Subcutaneous adipose tissue (tissue), 4 donors: ENCODE measurements around the gene DUS2. TPM values are rescaled to one million over a fixed set of nuclear protein-coding genes. Genes with fewer than 3 reads are reported as not detected.

Experiments used
- total RNA-seq, 4 donors: library from RNA; depleted of rRNA; stranded (reverse); fragments of >200 nt; gene quantifications; one replicate each; pipeline ENCODE4 v1.1.0, GENCODE V29; 2016
- TF ChIP-seq, protein P1 (sequence below): fragments of 450-650 bp; IDR thresholded peaks from one replicate; pipeline ENCODE4 v1.5.1; 2016; ENCODE audit warnings: low read depth, mild to moderate bottlenecking, control low read depth, antibody characterized with exemption, moderate library complexity

DUS2 gene
- total RNA-seq, 4 donors from 2014 or later, result 6.4 to 19.8 (median 9.8) TPM

DNA sequence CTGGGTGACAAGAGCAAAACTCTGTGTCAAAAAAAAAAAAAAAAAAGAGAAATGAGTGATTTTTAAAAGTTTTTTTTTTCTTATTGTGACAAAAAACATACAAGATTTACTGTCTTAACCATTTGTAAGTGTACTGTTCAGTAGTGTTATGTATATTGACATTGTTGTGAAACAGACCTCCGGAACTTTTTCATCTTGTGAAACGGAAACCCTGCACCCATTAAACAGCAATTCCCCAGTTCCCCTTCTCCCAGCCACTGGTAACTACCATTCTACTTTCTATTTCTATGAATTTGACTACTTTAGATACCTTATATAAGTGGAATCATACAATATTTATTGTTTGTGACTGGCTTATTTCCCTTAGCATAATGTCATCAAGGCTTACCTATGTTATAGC lies 18.7 kb downstream of the DUS2 start:
- TF ChIP-seq, protein P1, sequence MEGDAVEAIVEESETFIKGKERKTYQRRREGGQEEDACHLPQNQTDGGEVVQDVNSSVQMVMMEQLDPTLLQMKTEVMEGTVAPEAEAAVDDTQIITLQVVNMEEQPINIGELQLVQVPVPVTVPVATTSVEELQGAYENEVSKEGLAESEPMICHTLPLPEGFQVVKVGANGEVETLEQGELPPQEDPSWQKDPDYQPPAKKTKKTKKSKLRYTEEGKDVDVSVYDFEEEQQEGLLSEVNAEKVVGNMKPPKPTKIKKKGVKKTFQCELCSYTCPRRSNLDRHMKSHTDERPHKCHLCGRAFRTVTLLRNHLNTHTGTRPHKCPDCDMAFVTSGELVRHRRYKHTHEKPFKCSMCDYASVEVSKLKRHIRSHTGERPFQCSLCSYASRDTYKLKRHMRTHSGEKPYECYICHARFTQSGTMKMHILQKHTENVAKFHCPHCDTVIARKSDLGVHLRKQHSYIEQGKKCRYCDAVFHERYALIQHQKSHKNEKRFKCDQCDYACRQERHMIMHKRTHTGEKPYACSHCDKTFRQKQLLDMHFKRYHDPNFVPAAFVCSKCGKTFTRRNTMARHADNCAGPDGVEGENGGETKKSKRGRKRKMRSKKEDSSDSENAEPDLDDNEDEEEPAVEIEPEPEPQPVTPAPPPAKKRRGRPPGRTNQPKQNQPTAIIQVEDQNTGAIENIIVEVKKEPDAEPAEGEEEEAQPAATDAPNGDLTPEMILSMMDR, result no peak

DNA sequence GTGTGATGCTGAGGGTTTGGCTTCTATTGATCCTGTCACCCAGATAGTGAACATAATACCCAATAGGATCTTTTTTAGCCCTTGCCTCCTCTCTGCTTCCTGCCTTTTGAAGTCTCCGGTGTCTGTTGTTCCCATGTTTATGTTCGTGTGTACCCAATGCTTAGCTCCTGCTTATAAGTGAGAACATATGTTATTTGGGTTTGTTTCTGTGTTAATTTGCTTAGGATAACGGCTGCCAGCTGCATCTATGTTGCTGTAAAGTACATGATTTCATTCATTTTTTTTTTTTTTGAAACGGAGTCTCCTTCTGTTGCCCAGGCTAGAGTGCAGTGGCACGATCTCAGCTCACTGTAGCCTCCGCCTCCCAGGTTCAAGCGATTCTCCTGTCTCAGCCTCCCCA lies 23.0 kb downstream of the DUS2 start:
- TF ChIP-seq, protein P1, result no peak

DNA sequence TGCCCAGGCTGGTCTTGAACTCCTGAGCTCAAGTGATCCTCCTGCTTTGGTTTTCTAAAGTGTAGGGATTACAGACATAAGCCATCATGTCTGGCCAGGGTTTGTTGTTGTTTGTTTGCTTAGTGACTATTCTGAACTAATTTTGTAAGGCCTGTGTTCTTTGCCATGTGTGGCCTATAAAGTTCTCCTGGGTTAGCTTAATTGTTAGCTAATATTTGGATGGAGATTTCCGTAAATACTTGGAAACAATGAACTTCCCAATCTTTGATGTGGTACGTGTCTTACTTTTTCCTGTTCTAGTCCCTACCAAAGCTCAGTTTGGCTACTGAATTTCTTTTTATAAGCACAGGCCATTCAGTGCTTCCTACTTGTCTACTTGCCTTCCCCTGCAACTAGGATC lies 24.9 kb downstream of the DUS2 start:
- TF ChIP-seq, protein P1, result no peak

DNA sequence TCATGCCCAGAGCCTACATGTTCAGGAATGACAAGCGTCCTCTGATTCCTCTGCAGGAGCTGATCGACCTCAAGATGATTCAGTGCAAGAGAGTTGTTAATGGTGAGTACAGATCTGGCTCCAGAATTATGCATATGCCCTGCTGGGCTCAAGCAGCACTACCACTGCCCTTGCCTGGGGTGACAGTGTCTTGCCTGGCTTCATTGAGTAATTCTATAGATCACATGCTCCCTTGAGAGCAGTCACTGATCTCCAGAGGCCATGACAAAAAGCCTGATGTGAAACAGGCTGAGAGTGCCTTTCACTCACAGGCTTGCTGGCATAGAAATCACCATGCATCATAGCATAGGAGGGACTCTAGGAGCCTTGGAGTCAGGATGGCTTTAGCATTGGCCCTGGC lies 26.4 kb downstream of the DUS2 start:
- TF ChIP-seq, protein P1, result no peak

DNA sequence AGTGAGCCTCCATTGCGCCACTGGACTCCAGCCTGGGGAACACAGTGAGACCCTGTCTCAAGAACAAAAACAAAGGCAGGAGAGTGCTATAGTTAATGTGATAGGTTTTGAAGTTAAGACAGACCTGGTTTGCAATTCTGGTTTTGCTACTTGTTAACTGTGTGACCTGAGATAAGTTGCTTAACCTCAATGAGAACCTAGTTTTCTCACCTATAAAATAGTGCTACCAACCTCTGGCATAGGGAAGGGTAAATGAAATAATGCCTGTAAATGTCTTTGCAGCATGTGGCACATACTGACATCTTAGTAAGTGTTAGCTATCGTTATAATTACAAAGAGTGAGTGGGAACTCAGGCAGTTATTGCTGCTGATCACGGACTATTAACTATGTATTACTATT lies 32.3 kb downstream of the DUS2 start:
- TF ChIP-seq, protein P1, result no peak

DNA sequence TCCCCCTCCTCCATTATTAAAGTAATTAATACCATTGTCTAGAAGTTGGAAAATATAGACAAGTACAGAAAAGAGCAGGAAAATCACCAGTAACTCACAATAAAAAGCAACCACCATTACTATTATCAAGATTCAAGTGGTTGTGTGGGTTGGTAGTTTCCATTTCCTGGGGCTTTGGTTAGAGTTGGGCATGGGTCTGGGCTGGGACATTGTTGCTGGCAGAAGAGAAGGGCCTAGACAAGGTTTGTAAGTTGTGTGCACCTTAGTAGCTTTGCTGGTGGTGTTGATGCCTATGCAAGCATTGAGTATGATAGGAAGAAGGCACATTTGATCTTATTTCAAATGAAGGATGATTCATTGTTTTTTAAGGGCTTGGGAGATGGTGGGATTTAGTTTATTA lies 36.7 kb downstream of the DUS2 start:
- TF ChIP-seq, protein P1, result no peak

DNA sequence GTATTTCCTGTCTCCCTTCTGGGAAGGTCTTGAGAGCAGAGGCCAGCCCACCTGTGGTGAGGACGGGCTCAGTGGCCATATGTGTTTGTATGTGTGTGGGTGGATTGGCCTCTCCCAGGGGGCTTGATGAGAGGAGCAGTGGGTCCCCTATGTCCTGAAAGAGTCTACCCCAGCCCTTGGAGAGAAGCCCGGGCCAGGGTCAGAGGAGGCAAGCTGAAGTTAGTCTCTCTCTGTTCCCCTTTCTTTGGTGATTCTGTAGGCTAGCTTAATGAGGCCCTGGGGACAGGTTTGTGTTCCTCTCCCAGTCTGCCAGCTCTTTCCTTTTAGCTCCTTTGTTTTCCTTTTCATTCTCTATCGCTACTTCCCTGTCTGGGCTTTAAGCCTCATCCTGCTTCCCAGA lies 38.3 kb downstream of the DUS2 start:
- TF ChIP-seq, protein P1, result no peak
